ENCODE results near the gene PCP4.
"Not testable (repeated sequence)": the region's sequence is repeated elsewhere in the genome, so short reads cannot be mapped to it uniquely, and the experiment has no call there.

The PCP4 gene

DNA sequence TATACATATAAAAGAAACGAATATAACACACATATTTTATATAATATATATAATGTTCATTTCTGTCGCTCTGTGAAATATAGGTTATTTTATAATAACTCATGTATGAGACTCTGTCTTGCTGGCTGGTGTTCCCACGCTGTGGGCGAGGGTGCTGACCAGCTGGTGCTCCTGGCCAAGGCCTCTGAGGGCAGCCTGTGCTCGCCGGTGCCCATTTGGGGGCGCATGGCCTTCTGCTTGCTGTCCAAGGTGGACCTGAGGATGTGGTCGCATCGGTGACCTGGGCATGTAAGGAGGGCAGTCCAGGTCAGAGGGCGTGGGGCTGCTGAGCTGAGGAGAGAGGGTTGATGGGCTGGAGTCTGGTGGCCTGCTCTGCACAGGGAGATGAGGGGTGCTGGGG lies 1.1 kb upstream of the PCP4 start:
- DNase-seq (ENCODE audit: low read depth in 2 of 2): no peak

GRCh38 chr21:39869141-39869818 lies 2.0 kb downstream of the PCP4 start:
- no peak for DNase-seq (ENCODE audit: low read depth in 2 of 2)

DNA sequence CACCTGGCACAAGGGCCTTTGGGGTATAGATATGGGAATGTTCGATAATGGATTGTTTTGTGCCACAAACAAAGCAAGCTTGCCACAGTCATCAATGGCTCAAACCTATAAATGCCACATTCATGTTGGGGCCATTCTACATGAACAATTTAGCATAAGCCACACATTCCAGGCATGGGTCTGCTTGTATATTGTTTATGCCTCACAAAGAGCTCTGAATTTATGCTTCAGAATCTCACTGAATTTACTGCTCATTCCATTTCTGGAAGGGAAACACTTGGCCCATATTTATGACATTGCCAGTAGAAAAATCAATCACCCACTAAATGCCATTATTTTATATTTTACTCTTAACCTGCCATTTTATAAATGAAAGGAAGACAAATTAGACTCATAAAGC lies 6.4 kb downstream of the PCP4 start:
- DNase-seq (ENCODE audit: low read depth in 2 of 2): no peak

DNA sequence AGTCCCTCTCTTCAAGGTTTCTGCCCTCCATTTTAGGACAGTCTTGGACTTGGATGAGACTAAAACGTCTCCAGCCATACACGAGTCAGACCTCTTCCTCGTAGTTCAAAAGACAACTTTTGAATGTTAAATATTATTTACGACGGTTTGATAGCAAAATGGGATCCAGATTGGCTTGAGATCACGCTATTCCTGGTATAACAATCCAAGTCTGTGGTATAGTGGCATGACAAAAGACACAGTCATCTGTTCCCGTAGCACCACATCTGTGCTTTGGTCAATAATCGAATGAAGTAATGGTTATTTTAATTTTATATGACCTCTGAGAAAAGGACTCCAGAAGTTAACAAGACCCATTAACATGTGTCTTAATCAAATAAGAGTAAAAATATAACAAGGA lies 7.0 kb downstream of the PCP4 start:
- no peak for DNase-seq (ENCODE audit: low read depth in 2 of 2)

- DNase-seq (ENCODE audit: low read depth in 2 of 2): no peak
These were observed 7.5 kb downstream of the PCP4 start for GRCh38 chr21:39874759-39875158.

DNA sequence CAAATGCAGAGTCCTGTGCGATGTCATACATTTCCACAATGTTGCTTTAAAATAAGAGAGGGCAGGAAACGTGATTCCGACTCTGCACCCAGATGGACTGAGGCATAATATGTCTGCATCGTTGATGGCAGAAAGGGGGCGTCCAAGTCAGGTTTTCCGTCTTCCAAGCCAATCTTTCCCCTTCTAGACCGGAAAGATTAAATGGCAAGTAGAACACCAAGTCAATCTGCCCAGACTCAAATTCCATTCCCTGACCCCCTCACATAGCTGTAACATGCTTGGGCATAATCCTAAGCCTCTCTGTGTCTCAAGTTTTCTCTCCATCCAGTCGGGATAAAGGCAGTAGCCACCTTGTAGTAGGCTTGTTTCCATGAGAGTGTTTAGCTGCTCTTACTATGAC lies 14.4 kb downstream of the PCP4 start:
- no peak for DNase-seq (ENCODE audit: low read depth in 2 of 2)

- no peak for DNase-seq (ENCODE audit: low read depth in 2 of 2)
These were observed 15.1 kb downstream of the PCP4 start for GRCh38 chr21:39882151-39882838.

- DNase-seq (ENCODE audit: low read depth in 2 of 2): no peak
These were observed 15.6 kb downstream of the PCP4 start for GRCh38 chr21:39882839-39883195.

GRCh38 chr21:39885119-39885848 lies 18.0 kb downstream of the PCP4 start:
- DNase-seq (ENCODE audit: low read depth in 2 of 2): no peak

- no peak for DNase-seq (ENCODE audit: low read depth in 2 of 2)
These were observed 21.6 kb downstream of the PCP4 start for GRCh38 chr21:39888848-39889247.

DNA sequence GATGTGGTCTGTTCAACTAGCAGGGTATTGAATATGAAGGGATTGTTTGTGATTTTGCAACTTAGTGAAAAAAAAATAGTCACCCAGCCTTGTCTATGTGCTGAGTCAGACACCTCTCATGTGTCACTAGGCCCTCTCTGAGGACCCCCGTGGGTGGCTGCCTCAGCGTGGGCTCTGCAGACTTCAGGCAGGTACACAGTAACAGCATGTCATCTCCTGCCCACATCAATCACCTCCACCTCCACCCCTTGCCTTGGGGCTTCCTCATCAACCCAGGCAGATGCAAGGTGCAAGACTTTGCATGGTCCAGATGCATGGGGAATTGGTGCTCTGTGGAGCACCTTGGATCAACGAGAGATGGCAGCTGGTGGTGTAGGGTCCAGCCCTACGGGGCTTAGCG lies 23.9 kb downstream of the PCP4 start:
- DNase-seq (ENCODE audit: low read depth in 2 of 2): no peak

DNA sequence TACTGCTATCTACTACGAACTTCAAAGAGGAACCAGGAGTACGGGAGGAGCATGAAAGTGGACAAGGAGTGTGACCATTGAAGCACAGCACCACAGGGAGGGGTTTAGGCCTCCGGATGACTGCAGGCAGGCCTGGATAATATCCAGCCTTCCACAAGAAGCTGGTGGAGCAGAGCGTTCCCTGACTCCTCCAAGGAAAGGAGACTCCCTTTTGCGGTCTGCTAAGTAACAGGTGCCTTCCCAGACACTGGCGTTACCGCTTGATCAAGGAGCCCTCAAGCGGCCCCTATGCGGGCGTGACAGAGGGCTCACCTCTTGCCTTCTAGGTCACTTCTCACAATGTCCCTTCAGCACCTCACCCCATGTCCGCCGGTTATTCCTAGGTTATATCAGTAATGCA lies 24.6 kb downstream of the PCP4 start:
- DNase-seq (ENCODE audit: low read depth in 2 of 2): not testable (repeated sequence)

- no peak for DNase-seq (ENCODE audit: low read depth in 2 of 2)
These were observed 33.3 kb downstream of the PCP4 start for GRCh38 chr21:39900491-39900890.

- DNase-seq (ENCODE audit: low read depth in 2 of 2): no peak
These were observed 33.7 kb downstream of the PCP4 start for GRCh38 chr21:39900911-39901310.

DNA sequence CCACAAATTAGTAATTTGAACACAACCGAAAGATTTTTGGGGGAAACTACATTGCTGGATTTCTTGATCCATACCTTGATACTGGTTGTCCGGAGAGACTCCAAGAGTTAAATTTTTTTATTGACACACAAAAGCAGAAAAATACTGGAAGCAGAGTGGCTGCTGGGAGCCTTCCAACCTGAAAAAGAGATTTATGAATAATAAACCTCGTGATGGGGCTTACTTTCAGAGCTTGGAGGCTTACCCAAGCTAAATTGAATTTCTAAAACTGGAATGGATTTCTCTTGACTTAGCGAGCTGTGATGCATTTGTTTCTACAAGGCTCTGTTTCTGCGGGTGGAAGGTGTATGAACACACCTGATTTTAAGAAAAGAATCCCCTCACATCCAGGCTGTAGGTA lies 35.7 kb downstream of the PCP4 start:
- DNase-seq (ENCODE audit: low read depth in 2 of 2): no peak

GRCh38 chr21:39904457-39904856 lies 37.2 kb downstream of the PCP4 start:
- no peak for DNase-seq (ENCODE audit: low read depth in 2 of 2)

DNA sequence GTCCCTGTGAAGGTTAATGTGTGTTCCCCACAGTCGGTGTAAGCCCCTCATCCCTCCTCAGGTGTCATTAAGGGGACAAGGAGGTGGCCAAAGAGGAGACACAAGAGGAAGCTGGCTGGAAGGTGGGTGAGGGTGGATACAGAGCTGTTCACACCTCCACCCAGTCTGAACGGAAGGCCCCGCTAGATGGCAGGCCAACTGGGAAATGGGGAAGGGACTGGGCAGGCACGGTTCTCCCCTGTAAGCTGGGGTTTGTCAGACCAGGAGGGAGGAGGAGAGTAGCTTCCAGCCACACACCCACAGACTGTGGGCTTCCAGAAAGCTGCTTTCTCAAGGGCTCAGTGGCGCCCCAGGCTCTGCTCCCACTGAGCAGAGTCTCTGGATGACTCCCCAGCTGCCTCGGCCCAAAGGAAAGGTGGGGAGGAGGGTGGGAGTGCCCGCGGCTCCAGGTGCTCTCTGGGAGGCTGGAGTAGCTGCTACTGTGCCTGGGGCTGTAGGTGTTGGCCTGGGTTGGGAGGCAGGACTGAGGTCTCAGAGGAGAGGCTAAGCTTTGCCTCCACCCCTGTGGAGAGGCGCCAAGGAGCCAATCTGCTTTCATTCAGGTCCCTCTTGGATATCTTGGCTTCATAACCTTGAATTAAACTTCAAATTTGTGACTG lies 41.2 kb downstream of the PCP4 start:
- no peak for DNase-seq (ENCODE audit: low read depth in 2 of 2)

DNA sequence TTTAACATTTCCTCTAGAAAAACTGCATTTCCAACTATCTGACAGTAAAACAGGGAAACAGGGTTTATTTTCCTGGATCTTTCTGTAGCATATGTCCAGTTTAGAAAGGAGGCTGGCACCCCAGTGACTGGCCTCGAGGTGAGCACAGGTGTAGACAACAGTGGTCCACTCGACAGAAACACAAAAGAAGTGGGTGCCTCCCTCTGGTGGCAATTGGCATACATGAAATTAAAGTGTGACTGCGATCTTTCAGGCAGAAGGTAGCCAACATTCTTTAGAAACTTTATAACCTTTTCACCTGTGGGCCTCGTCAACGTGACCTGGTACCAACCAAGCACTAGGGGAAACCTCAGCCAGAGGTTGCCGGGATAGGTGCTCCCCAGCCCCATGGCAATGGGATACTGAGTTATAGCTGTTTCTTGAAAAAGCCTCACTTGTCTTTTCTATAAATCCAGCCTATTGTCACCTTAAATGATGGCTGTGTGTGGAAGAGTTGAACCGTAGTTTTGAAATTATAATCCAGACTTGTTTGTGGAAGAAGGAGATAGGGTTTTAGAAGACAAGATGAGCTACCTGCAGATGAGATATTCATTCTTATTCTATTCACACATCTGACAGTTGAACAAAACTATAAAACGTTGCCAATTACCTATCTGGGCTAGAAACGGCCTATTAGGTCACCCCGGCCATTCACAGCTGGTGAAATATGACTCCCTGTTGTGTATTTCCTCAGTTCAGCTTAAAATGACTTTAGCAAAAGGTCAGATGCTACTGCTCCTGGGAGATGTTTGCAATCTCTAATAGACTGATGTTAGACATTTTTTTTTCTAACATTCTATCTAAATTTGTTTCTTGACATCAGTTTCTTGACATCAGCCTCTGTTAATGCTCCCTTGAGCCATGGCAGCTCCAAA lies 44.3 kb downstream of the PCP4 start:
- DNase-seq (ENCODE audit: low read depth in 2 of 2): no peak

DNA sequence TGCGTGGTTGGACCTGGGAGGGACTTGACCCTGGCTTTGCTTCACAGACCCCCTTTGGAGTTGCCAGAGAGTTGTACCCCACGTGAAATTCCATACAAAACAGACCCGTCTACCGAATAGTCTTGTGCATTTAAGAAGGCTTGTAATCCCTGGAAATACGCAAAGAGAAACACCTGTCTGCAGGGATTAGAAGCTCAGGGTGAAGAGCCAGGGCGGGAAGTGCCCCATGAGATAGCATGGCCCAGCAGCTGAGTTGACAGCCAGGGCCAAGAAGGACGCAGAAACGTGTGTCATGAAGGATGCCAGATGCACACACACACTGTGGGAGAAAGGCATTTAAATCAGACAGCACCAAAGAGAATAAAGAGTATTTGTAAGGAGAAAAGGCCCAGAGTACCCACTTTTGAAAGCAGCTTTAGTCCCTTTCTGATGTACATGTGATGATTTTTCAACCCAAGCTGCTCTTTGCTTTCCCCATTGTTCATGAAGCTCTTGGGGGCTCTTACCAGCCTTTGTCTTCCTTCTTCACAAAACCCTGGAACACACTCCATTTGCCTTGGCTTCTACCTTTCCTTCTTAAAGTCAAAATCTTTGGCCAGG lies 46.6 kb downstream of the PCP4 start:
- no peak for DNase-seq (ENCODE audit: low read depth in 2 of 2)

GRCh38 chr21:39915881-39916280 lies 48.6 kb downstream of the PCP4 start:
- DNase-seq (ENCODE audit: low read depth in 2 of 2): no peak

DNA sequence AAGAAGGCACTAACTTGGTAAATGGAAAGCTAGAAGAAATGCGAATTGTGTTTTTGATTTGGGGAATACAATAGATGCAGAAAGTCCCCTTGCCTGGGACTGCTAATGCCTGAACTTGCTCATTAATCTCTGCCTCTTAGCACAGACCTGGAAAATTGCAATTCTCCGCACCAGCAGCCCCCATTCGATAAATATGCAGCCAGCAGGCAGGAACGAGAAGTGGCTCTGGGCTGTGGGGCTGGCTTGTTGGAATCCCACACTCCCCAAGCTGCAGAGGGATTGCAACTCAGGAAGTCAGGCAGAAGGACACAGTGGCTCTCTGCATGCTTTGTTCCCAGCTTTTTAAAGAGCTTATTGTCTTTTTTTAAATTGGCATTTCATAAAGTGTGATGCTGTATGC lies 51.3 kb downstream of the PCP4 start:
- DNase-seq (ENCODE audit: low read depth in 2 of 2): no peak
